LNCAP (cell line): ENCODE results near the gene ZC3H13.

ENCODE experiments used
- CTCF ChIP-seq: fragments of 450-650 bp; IDR thresholded peaks from 2 replicates; pipeline ENCODE4 v1.5.1; 2017; ENCODE audit warnings: mild to moderate bottlenecking

Gene ZC3H13

DNA sequence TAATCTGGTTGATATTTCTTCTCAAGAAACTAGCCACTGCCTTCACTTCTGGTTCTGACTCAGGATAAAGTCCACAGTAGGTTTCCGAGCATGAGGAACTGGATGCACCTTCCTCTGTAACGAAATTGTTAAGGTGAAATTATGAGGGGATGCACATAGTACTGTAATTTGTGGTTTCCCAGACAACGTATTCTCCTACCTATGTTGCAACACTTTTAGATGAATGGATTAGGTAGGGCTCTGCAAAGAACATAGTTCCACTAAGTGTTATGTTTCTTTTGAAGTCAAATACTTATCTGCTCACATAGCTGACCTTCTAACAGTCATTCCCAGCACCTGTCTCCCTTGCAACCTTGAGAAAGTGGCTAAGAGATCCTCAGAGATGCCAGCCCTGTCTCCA lies 5.7 kb upstream of the ZC3H13 start:
- TF ChIP-seq CTCF: no peak

GRCh38 chr13:46057256-46058015 lies 4.9 kb upstream of the ZC3H13 start:
- TF ChIP-seq CTCF: no peak

DNA sequence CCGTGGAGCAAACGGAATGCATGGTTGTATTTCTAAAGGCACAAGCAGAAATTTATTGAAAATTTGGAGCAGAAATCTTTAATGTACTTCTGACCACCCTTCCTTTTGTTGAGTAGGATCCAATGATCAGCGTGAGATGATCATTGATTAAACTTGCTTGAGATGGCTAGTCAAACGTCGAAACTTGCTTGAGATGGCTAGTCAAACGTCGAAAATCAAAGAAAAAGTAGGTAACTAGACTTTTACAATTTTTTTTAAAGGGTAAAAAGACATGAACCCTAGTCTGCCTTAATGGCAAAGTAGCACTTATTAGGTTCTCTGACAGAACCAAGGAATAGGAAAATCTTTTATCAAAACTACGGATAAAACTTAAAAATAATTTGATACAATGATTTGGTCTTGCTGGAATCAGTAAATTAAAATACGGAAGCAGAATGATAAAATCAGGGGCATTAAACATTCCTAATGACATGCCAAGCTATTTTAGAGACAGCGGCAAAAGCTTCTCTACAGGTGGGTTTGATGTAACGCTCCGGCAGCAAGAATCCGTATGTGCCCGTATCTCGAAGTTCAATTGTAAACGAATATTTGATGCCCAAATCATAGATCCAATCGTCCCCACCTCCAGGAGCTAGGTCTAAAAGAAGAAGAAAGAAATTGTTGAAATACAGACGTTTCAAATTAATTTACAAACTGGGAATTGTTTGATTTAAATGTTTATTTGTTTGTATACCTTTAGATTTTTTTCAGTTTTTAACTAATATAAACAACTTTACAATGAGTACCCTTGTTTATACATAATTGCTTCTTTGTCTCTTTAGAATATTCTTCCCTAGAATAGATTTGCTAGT lies 841 bp upstream of the ZC3H13 start:
- TF ChIP-seq CTCF: no peak

DNA sequence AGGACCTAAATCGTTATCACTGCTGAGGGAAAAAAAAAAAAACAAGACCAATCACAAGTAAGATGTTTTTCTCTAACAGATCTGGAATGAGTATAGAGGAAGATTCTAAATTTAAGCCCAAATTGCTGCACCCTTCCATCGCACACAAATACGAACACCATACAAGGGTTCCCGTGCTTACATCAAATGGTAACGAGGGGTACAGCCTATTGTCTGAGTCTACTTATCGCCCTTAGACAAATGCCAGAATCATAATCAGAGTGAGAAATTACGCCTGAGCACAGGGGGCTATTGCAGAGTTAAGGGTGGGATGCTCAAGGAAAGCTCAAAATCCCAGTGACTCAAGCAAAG lies 603 bp downstream of the ZC3H13 start:
- no peak for TF ChIP-seq CTCF

GRCh38 chr13:46050771-46051170 lies 1.8 kb downstream of the ZC3H13 start:
- TF ChIP-seq CTCF: no peak

- TF ChIP-seq CTCF: no peak
These were observed 7.1 kb downstream of the ZC3H13 start for GRCh38 chr13:46045424-46045823.

GRCh38 chr13:46043647-46044046 lies 8.9 kb downstream of the ZC3H13 start:
- no peak for TF ChIP-seq CTCF
